ENCODE results near the gene LSP1.

GRCh38 chr11:1912289-1912878 lies 59.5 kb downstream of the LSP1 start:
- no peak for TF ChIP-seq CTCF (conservative IDR thresholded peaks at IDR 0.05 in 1 of 2, IDR thresholded peaks at IDR 0.05 in 1 of 2; ENCODE audit: low read depth in 1 of 2, low read length in 2 of 2)
- no peak for TF ChIP-seq EZH2 (IDR thresholded peaks at IDR 0.05; ENCODE audit: low read length, missing control alignments)

Data from fibroblast of lung (primary cell).